ENCODE data around the gene GRB10.

The GRB10 gene

GRCh38 chr7:50721160-50721559 is 61.5 kb downstream of the GRB10 start:
- H3K4me3 ChIP-seq (ENCODE audit: low read length): no peak overlapping the region
- peaks cover 41% of the 10 kb centered on the region for H3K4me1 ChIP-seq (ENCODE audit: control insufficient read depth, insufficient read depth, low read length)
- H3K36me3 ChIP-seq (ENCODE audit: control insufficient read depth, insufficient read depth, low read length): no peaks in the 10 kb centered on the region
- H3K9ac ChIP-seq (ENCODE audit: low read length): no peak overlapping the region
- no peaks in the 10 kb centered on the region for H3K27me3 ChIP-seq (ENCODE audit: control insufficient read depth, insufficient read depth, low read length)
- H3K9me3 ChIP-seq (ENCODE audit: control insufficient read depth, low read length): no peaks in the 10 kb centered on the region

GRCh38 chr7:50720295-50720694 is 62.4 kb downstream of the GRB10 start:
- Histone ChIP-seq H3K4me3 (ENCODE audit: low read length) (no peak overlapping the region), H3K27me3 (ENCODE audit: control insufficient read depth, insufficient read depth, low read length) (no peaks in the 10 kb centered on the region), H3K36me3 (ENCODE audit: control insufficient read depth, insufficient read depth, low read length) (no peaks in the 10 kb centered on the region), H3K4me1 (ENCODE audit: control insufficient read depth, insufficient read depth, low read length) (peaks cover 47% of the 10 kb centered on the region), H3K9me3 (ENCODE audit: control insufficient read depth, low read length) (no peaks in the 10 kb centered on the region), H3K9ac (ENCODE audit: low read length) (no peak overlapping the region)

- H3K4me1 ChIP-seq (ENCODE audit: control insufficient read depth, insufficient read depth, low read length): peaks cover 53% of the 10 kb centered on the region
- H3K36me3 ChIP-seq (ENCODE audit: control insufficient read depth, insufficient read depth, low read length): no peaks in the 10 kb centered on the region
Observed at GRCh38 chr7:50718876-50719275, 63.8 kb downstream of the GRB10 start.

GRCh38 chr7:50718311-50718710 is 64.4 kb downstream of the GRB10 start:
- H3K4me3 ChIP-seq (ENCODE audit: low read length): no peak overlapping the region
- H3K9me3 ChIP-seq (ENCODE audit: control insufficient read depth, low read length): no peaks in the 10 kb centered on the region
- H3K36me3 ChIP-seq (ENCODE audit: control insufficient read depth, insufficient read depth, low read length): no peaks in the 10 kb centered on the region
- no peak overlapping the region for H3K9ac ChIP-seq (ENCODE audit: low read length)
- H3K4me1 ChIP-seq (ENCODE audit: control insufficient read depth, insufficient read depth, low read length): peaks cover 53% of the 10 kb centered on the region
- H3K27me3 ChIP-seq (ENCODE audit: control insufficient read depth, insufficient read depth, low read length): no peaks in the 10 kb centered on the region

More at GRCh38 chr7:50718876-50719275, 63.8 kb downstream of the GRB10 start:
- Histone ChIP-seq H3K27me3 (ENCODE audit: control insufficient read depth, insufficient read depth, low read length) (no peaks in the 10 kb centered on the region), H3K9me3 (ENCODE audit: control insufficient read depth, low read length) (no peaks in the 10 kb centered on the region), H3K4me3 (ENCODE audit: low read length) (no peak overlapping the region), H3K9ac (ENCODE audit: low read length) (no peak overlapping the region)

GRCh38 chr7:50717181-50717580 is 65.5 kb downstream of the GRB10 start:
- Histone ChIP-seq H3K27me3 (ENCODE audit: control insufficient read depth, insufficient read depth, low read length) (no peaks in the 10 kb centered on the region), H3K36me3 (ENCODE audit: control insufficient read depth, insufficient read depth, low read length) (no peaks in the 10 kb centered on the region), H3K9me3 (ENCODE audit: control insufficient read depth, low read length) (no peaks in the 10 kb centered on the region), H3K4me3 (ENCODE audit: low read length) (no peak overlapping the region), H3K9ac (ENCODE audit: low read length) (no peak overlapping the region), H3K4me1 (ENCODE audit: control insufficient read depth, insufficient read depth, low read length) (peaks cover 51% of the 10 kb centered on the region)

- no peaks in the 10 kb centered on the region for H3K9me3 ChIP-seq (ENCODE audit: control insufficient read depth, low read length)
- no peaks in the 10 kb centered on the region for H3K27me3 ChIP-seq (ENCODE audit: control insufficient read depth, insufficient read depth, low read length)
- H3K4me1 ChIP-seq (ENCODE audit: control insufficient read depth, insufficient read depth, low read length): peaks cover 36% of the 10 kb centered on the region
- no peak overlapping the region for H3K9ac ChIP-seq (ENCODE audit: low read length)
- no peaks in the 10 kb centered on the region for H3K36me3 ChIP-seq (ENCODE audit: control insufficient read depth, insufficient read depth, low read length)
- H3K4me3 ChIP-seq (ENCODE audit: low read length): no peak overlapping the region
Observed at GRCh38 chr7:50714857-50715256, 67.8 kb downstream of the GRB10 start.

GRCh38 chr7:50713123-50713965 is 69.4 kb downstream of the GRB10 start:
- no peak overlapping the region for H3K9ac ChIP-seq (ENCODE audit: low read length)
- H3K36me3 ChIP-seq (ENCODE audit: control insufficient read depth, insufficient read depth, low read length): no peaks in the 10 kb centered on the region
- peaks cover 25% of the 10 kb centered on the region for H3K4me1 ChIP-seq (ENCODE audit: control insufficient read depth, insufficient read depth, low read length)
- H3K9me3 ChIP-seq (ENCODE audit: control insufficient read depth, low read length): no peaks in the 10 kb centered on the region
- H3K4me3 ChIP-seq (ENCODE audit: low read length): no peak overlapping the region
- no peaks in the 10 kb centered on the region for H3K27me3 ChIP-seq (ENCODE audit: control insufficient read depth, insufficient read depth, low read length)

- Histone ChIP-seq H3K27me3 (ENCODE audit: control insufficient read depth, insufficient read depth, low read length) (no peaks in the 10 kb centered on the region), H3K4me3 (ENCODE audit: low read length) (no peak overlapping the region), H3K9ac (ENCODE audit: low read length) (no peak overlapping the region), H3K9me3 (ENCODE audit: control insufficient read depth, low read length) (no peaks in the 10 kb centered on the region), H3K36me3 (ENCODE audit: control insufficient read depth, insufficient read depth, low read length) (no peaks in the 10 kb centered on the region), H3K4me1 (ENCODE audit: control insufficient read depth, insufficient read depth, low read length) (peaks cover 21% of the 10 kb centered on the region)
Observed at GRCh38 chr7:50712252-50713122, 70.2 kb downstream of the GRB10 start.

- Histone ChIP-seq H3K9ac (ENCODE audit: low read length) (no peak overlapping the region), H3K4me1 (ENCODE audit: control insufficient read depth, insufficient read depth, low read length) (peaks cover 19% of the 10 kb centered on the region), H3K27me3 (ENCODE audit: control insufficient read depth, insufficient read depth, low read length) (no peaks in the 10 kb centered on the region), H3K9me3 (ENCODE audit: control insufficient read depth, low read length) (no peaks in the 10 kb centered on the region), H3K4me3 (ENCODE audit: low read length) (no peak overlapping the region), H3K36me3 (ENCODE audit: control insufficient read depth, insufficient read depth, low read length) (no peaks in the 10 kb centered on the region)
Observed at GRCh38 chr7:50711271-50712175, 71.2 kb downstream of the GRB10 start.

GRCh38 chr7:50710441-50711154 is 72.1 kb downstream of the GRB10 start:
- no peaks in the 10 kb centered on the region for H3K9me3 ChIP-seq (ENCODE audit: control insufficient read depth, low read length)
- H3K4me3 ChIP-seq (ENCODE audit: low read length): no peak overlapping the region
- no peaks in the 10 kb centered on the region for H3K27me3 ChIP-seq (ENCODE audit: control insufficient read depth, insufficient read depth, low read length)
- no peak overlapping the region for H3K9ac ChIP-seq (ENCODE audit: low read length)
- no peaks in the 10 kb centered on the region for H3K36me3 ChIP-seq (ENCODE audit: control insufficient read depth, insufficient read depth, low read length)
- peaks cover 18% of the 10 kb centered on the region for H3K4me1 ChIP-seq (ENCODE audit: control insufficient read depth, insufficient read depth, low read length)

- no peaks in the 10 kb centered on the region for H3K9me3 ChIP-seq (ENCODE audit: control insufficient read depth, low read length)
- H3K27me3 ChIP-seq (ENCODE audit: control insufficient read depth, insufficient read depth, low read length): no peaks in the 10 kb centered on the region
- peaks cover 9% of the 10 kb centered on the region for H3K4me1 ChIP-seq (ENCODE audit: control insufficient read depth, insufficient read depth, low read length)
- no peak overlapping the region for H3K4me3 ChIP-seq (ENCODE audit: low read length)
- no peaks in the 10 kb centered on the region for H3K36me3 ChIP-seq (ENCODE audit: control insufficient read depth, insufficient read depth, low read length)
- H3K9ac ChIP-seq (ENCODE audit: low read length): no peak overlapping the region
Observed at GRCh38 chr7:50709151-50709550, 73.5 kb downstream of the GRB10 start.

All from mucosa of stomach (tissue), 1 donor.